Skeletal muscle tissue (tissue), 4 donors: ENCODE results near the gene PLAAT4. TPM values are rescaled to one million over a fixed set of nuclear protein-coding genes. Genes with fewer than 3 reads are reported as not detected.
"Not testable (repeated sequence)": the region's sequence is repeated elsewhere in the genome, so short reads cannot be mapped to it uniquely, and the experiment has no call there.

Source experiments
- H3K27ac ChIP-seq: one replicate; pipeline ENCODE4 v1.7.0; 2013; ENCODE audit warnings: mild to moderate bottlenecking, low read depth, low read length, inconsistent platforms
- H3K27me3 ChIP-seq, 3 donors: one replicate each; pipeline ENCODE4 v1.7.0; 2013; ENCODE audit warnings: low read length in 3 of 3; ENCODE audit not compliant: control insufficient read depth in 3 of 3, insufficient read depth in 3 of 3
- H3K36me3 ChIP-seq, 3 donors: one replicate each; pipeline ENCODE4 v1.7.0; 2013; ENCODE audit warnings: low read length in 3 of 3; ENCODE audit not compliant: control insufficient read depth in 3 of 3, insufficient read depth in 3 of 3
- H3K4me1 ChIP-seq, 3 donors: one replicate each; pipeline ENCODE4 v1.7.0; 2013; ENCODE audit warnings: low read length in 3 of 3, mild to moderate bottlenecking in 3 of 3; ENCODE audit not compliant: control insufficient read depth in 3 of 3, insufficient read depth in 3 of 3
- H3K4me3 ChIP-seq, 3 donors: one replicate each; pipeline ENCODE4 v1.7.0; 2013; ENCODE audit warnings: low read length in 3 of 3
- H3K9ac ChIP-seq, 3 donors: one replicate each; pipeline ENCODE4 v1.7.0; 2013; ENCODE audit warnings: low read length in 3 of 3, mild to moderate bottlenecking in 3 of 3, moderate library complexity in 2 of 3, low read depth in 1 of 3
- H3K9me3 ChIP-seq, 3 donors: one replicate each; pipeline ENCODE4 v1.7.0; 2013; ENCODE audit warnings: low read length in 3 of 3; ENCODE audit not compliant: control insufficient read depth in 3 of 3
- total RNA-seq: library from RNA; depleted of rRNA; stranded (reverse); fragments of >200 nt; gene quantifications from one replicate; pipeline ENCODE4 v1.2.3, GENCODE V29; 2014
- donor health status: Osteomylitis.

PLAAT4 gene
- total RNA-seq, 1 donor from 2014 or later = 6.3 TPM

GRCh38 chr11:63527667-63528066 is 8.9 kb upstream of the PLAAT4 start:
- no peaks in the 10 kb centered on the region for H3K36me3 ChIP-seq
- H3K4me1 ChIP-seq = no peaks in the 10 kb centered on the region
- peaks cover 0 to 5% (median 0%) of the 10 kb centered on the region in 3 donors for H3K9me3 ChIP-seq
- no peak overlapping the region for H3K27ac ChIP-seq
- H3K4me3 ChIP-seq = no peak overlapping the region
- H3K27me3 ChIP-seq = no peaks in the 10 kb centered on the region
- H3K9ac ChIP-seq = no peak overlapping the region

GRCh38 chr11:63528156-63528555 is 8.5 kb upstream of the PLAAT4 start:
- not testable (repeated sequence) for H3K9ac ChIP-seq, H3K27ac ChIP-seq, H3K27me3 ChIP-seq, H3K4me1 ChIP-seq, H3K4me3 ChIP-seq, H3K9me3 ChIP-seq, H3K36me3 ChIP-seq

DNA sequence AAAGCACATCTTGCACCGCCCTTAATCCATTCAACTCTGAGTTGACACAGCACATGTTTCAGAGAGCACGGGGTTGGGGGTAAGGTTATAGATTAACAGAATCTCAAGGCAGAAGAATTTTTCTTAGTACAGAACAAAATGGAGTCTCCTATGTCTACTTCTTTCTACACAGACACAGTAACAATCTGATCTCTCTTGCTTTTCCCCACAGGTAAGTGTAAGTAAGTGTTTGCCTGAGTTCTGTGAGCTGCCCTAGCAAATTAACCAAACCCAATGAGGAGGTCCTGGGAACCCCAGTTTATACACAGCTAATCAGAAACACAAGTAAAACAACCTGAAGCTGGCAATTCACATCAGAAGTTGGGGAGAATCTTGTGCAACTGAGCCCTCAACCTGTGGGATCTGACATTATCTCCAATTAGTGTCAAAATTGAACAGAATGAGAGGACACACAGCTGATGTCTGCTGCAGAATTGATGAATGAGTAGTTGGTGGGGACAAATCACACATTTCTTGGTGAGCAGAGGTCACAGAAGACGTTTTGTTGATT is 7.8 kb upstream of the PLAAT4 start:
- H3K9me3 ChIP-seq, H3K27me3 ChIP-seq, H3K4me3 ChIP-seq, H3K27ac ChIP-seq, H3K9ac ChIP-seq, H3K36me3 ChIP-seq, H3K4me1 ChIP-seq: not testable (repeated sequence)

DNA sequence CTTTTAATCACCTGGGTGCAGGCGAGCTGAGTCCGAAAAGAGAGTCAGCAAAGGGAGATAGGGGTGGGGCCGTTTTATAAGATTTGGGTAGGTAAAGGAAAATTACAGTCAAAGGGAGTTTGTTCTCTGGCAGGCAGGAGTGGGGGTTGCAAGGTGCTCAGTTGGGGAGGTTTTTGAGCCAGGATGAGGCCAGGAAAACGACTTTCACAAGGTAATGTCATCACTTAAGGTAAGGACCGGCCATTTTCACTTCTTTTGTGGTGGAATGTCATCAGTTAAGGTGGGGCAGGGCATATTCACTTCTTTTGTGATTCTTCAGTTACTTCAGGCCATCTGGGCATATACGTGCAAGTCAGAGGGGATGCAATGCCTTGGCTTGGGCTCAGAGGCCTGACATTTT is 7.2 kb upstream of the PLAAT4 start:
- H3K4me1 ChIP-seq, H3K9me3 ChIP-seq, H3K27ac ChIP-seq, H3K36me3 ChIP-seq, H3K9ac ChIP-seq, H3K27me3 ChIP-seq, H3K4me3 ChIP-seq: not testable (repeated sequence)

DNA sequence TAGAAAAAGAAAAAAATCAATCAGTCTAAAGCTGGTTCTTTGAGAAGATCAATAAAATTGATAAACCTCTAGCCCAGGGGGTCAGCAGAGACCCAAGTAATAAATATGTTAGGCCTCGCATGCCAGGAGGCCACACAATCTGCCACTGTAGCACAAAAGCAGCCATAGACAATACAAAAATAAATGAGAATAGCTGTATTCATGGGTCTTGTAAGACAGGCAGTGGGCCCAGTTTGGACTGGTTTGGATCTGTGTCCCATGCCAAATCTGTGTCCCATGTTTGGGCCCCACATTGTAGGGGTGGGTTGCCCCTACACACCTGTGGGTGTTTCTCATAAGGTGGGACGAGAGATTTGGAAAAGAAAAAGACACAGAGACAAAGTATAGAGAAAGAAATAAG is 6.6 kb upstream of the PLAAT4 start:
- no peaks in the 10 kb centered on the region for H3K27me3 ChIP-seq
- H3K4me3 ChIP-seq = no peak overlapping the region
- no peak overlapping the region for H3K9ac ChIP-seq
- H3K27ac ChIP-seq = no peak overlapping the region
- H3K4me1 ChIP-seq = no peaks in the 10 kb centered on the region
- no peaks in the 10 kb centered on the region for H3K9me3 ChIP-seq
- no peaks in the 10 kb centered on the region for H3K36me3 ChIP-seq

- H3K4me3 ChIP-seq, H3K27ac ChIP-seq, H3K27me3 ChIP-seq, H3K9me3 ChIP-seq, H3K9ac ChIP-seq, H3K4me1 ChIP-seq, H3K36me3 ChIP-seq: not testable (repeated sequence)
Observed at GRCh38 chr11:63531074-63531792, 5.4 kb upstream of the PLAAT4 start.

GRCh38 chr11:63532117-63532516 is 4.5 kb upstream of the PLAAT4 start:
- Histone ChIP-seq H3K4me3 (no peak overlapping the region), H3K4me1 (peaks cover 4 to 12% (median 10%) of the 10 kb centered on the region in 3 donors), H3K9me3 (no peaks in the 10 kb centered on the region), H3K27ac (no peak overlapping the region), H3K27me3 (no peaks in the 10 kb centered on the region), H3K36me3 (no peaks in the 10 kb centered on the region), H3K9ac (no peak overlapping the region)

DNA sequence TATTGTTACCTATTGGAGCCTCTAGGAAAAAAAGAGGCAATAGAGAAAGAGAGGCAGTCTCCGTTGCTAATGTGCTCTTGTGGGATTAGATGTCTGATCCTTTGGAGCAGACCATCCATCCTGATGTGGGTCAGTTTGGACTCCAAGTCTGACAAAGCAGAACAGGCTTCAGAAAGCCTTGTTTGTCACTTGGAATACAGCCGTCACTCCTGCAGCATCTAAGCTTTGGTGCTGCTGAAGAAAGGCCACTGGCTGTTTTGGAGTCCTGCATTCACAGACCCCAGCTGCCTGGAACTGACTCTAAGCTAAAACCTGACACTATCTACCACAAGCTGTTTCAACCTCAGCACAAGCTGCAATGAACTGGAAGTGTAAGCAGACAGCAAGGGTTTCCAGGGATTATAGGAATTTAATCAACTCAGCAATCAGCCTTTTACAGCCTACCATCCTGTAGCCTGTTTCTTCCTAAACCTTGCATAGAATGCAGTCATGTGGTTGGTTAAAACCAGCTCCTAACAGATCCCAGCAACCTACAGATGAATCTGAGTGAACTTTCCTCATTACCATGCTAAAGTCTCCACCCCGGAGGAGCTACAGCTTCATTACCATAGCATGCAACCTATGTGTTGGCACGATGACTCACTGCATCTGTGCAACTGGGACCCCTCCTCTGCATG is 3.7 kb upstream of the PLAAT4 start:
- Histone ChIP-seq H3K4me3 (no peak overlapping the region), H3K27me3 (no peaks in the 10 kb centered on the region), H3K4me1 (peaks cover 12 to 18% (median 18%) of the 10 kb centered on the region in 3 donors), H3K27ac (no peak overlapping the region), H3K9me3 (no peaks in the 10 kb centered on the region), H3K36me3 (no peaks in the 10 kb centered on the region), H3K9ac (no peak overlapping the region)

DNA sequence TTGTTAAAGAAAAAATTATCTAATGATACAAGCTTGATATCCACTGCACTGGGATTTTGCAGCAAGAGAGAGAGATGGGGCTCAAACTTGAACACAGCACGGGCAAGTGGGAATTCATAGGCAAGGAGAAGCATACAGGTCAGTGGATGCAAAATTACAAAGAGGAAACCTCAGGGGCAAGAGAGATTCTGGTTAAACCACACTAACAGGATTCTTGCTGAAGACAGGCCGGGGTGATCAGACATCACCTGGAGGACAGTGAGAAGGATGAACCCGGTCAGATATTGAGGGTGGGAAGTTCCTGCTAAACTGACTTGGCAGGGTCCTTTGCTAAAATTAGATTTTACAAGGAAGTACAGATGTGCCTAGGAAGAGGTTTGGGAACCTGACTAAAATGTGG is 2.5 kb upstream of the PLAAT4 start:
- no peaks in the 10 kb centered on the region for H3K27me3 ChIP-seq
- H3K9ac ChIP-seq = no peak overlapping the region
- H3K9me3 ChIP-seq = no peaks in the 10 kb centered on the region
- H3K4me1 ChIP-seq = peaks cover 18 to 28% (median 24%) of the 10 kb centered on the region in 3 donors
- no peaks in the 10 kb centered on the region for H3K36me3 ChIP-seq
- H3K4me3 ChIP-seq = no peak overlapping the region
- no peak overlapping the region for H3K27ac ChIP-seq

- no peaks in the 10 kb centered on the region for H3K36me3 ChIP-seq
- no peaks in the 10 kb centered on the region for H3K27me3 ChIP-seq
- H3K4me3 ChIP-seq = no peak overlapping the region
- H3K9ac ChIP-seq = no peak overlapping the region
- no peaks in the 10 kb centered on the region for H3K9me3 ChIP-seq
- H3K4me1 ChIP-seq = peaks cover 18 to 28% (median 24%) of the 10 kb centered on the region in 3 donors
- H3K27ac ChIP-seq = no peak overlapping the region
Observed at GRCh38 chr11:63534895-63535461, 1.6 kb upstream of the PLAAT4 start.
